Raji (cell line): ENCODE results near the gene KMO.

Experiments
- POLR2A ChIP-seq: IDR thresholded peaks from 2 replicates; pipeline ENCODE4 v1.6.1; 2011; ENCODE audit warnings: low read depth, low read length, control low read depth; ENCODE audit not compliant: insufficient read depth

The KMO gene

GRCh38 chr1:241627453-241628259, 95.5 kb downstream of the KMO start:
- no peak for TF ChIP-seq POLR2A

- no peak for TF ChIP-seq POLR2A
These were observed 97.8 kb downstream of the KMO start for GRCh38 chr1:241630005-241630404.

- TF ChIP-seq POLR2A, result no peak
These were observed 98.3 kb downstream of the KMO start for GRCh38 chr1:241630476-241630875.

GRCh38 chr1:241630899-241631298, 98.7 kb downstream of the KMO start:
- TF ChIP-seq POLR2A, result no peak

- TF ChIP-seq POLR2A, result no peak
These were observed 99.5 kb downstream of the KMO start for GRCh38 chr1:241631674-241632073.

GRCh38 chr1:241632987-241633386, 100.8 kb downstream of the KMO start:
- TF ChIP-seq POLR2A, result no peak

- no peak for TF ChIP-seq POLR2A
These were observed 103.5 kb downstream of the KMO start for GRCh38 chr1:241635556-241636152.

- TF ChIP-seq POLR2A, result no peak
These were observed 104.1 kb downstream of the KMO start for GRCh38 chr1:241636291-241636690.

GRCh38 chr1:241637046-241637590, 104.9 kb downstream of the KMO start:
- TF ChIP-seq POLR2A, result no peak

- no peak for TF ChIP-seq POLR2A
These were observed 105.4 kb downstream of the KMO start for GRCh38 chr1:241637604-241638003.

GRCh38 chr1:241638099-241638682, 106.0 kb downstream of the KMO start:
- no peak for TF ChIP-seq POLR2A

GRCh38 chr1:241638909-241639622, 106.9 kb downstream of the KMO start:
- no peak for TF ChIP-seq POLR2A

GRCh38 chr1:241639623-241640148, 107.5 kb downstream of the KMO start:
- TF ChIP-seq POLR2A, result no peak

- no peak for TF ChIP-seq POLR2A
These were observed 108.1 kb downstream of the KMO start, which contains the start of the genes CHML and OPN3 for GRCh38 chr1:241640149-241640866. Gene CHML, minus strand, starts transcription at chr1:241640369. Its CDS starts 4,603 bp downstream, at chr1:241635766. Gene OPN3, minus strand, starts transcription at chr1:241640369. Its CDS starts 115 bp downstream, at chr1:241640254.

GRCh38 chr1:241640867-241641622, 108.9 kb downstream of the KMO start:
- TF ChIP-seq POLR2A, result no peak
